Upper lobe of left lung (tissue), 4 donors: ENCODE measurements around the gene ARAP1.
A peak's percentile ranks its signal among the peaks of the same experiment; 100 is the strongest.

Experiments used
- EP300 ChIP-seq, 4 donors: sonication (generic); formaldehyde crosslinking; IDR thresholded peaks; one replicate each; pipeline ENCODE4 v1.5.1; 2017; ENCODE audit warnings: antibody characterized with exemption in 4 of 4, control low read depth in 2 of 4
- POLR2A ChIP-seq, 4 donors: fragments of 450-650 bp; IDR thresholded peaks; one replicate each; pipeline ENCODE4 v1.5.1; 2016 to 2017; ENCODE audit warnings: antibody characterized with exemption in 4 of 4, mild to moderate bottlenecking in 2 of 4
- POLR2AphosphoS5 ChIP-seq, 2 donors: sonication (generic); formaldehyde crosslinking; IDR thresholded peaks; one replicate each; pipeline ENCODE4 v1.5.1; 2017; ENCODE audit warnings: antibody characterized with exemption in 2 of 2
- TF ChIP-seq, protein P1 (sequence below), 6 experiments: fragments of 450-650 bp in 4 of 6; fragments of 200-600 bp in 2 of 6; sonication (generic) in 2 of 6; IDR thresholded peaks; one replicate each; pipeline ENCODE4 v1.5.1; 2016 to 2019; ENCODE audit warnings: antibody characterized with exemption in 6 of 6

DNA sequence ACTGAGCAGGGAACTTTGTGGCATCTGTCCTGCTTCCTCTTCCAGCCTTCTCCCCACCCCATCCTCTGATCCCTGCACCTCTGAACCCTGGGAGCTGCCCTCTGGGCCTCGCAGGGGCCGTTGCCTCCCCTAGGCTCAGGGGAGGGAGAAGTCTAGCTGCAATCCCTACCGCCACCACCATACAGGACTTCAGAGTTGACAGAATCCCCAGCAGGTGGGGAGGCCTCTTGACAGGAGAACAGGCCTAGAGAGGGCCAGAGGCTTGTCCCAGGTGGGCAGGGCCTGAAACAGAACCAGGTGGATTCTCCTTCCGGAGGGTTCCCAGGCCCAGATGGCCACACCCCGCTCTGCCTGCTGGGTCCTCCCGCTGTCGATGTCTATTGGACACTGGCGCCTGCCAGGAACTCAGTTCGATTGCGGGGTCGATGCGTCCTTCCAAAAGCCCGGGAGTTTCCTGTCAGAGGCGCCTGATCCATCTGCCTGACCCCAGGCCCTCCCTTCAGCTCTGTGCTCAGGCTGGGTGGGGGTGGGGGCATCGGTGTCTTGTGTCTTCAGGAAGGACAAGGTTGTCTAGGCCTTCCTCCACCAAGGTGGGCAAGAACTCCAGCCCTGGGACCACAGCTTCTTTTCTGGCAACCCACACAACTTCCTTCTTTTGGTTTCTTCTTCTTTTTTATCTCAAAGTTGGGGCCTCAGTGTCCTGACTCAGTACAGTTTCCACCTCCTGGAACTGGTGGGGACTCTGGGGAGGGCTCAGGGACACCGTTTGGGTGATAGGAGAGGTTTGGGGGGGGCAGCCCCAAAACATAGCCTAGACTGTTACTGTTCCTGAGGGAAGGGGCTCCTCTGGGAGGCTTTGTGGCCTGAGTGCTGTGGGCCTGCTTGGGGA lies 35.3 kb upstream of the ARAP1 start:
- TF ChIP-seq POLR2A (IDR thresholded peaks at IDR 0.05) (no peak), EP300 (IDR thresholded peaks at IDR 0.05) (no peak), POLR2AphosphoS5 (IDR thresholded peaks at IDR 0.05) (no peak)
- TF ChIP-seq, protein P1, sequence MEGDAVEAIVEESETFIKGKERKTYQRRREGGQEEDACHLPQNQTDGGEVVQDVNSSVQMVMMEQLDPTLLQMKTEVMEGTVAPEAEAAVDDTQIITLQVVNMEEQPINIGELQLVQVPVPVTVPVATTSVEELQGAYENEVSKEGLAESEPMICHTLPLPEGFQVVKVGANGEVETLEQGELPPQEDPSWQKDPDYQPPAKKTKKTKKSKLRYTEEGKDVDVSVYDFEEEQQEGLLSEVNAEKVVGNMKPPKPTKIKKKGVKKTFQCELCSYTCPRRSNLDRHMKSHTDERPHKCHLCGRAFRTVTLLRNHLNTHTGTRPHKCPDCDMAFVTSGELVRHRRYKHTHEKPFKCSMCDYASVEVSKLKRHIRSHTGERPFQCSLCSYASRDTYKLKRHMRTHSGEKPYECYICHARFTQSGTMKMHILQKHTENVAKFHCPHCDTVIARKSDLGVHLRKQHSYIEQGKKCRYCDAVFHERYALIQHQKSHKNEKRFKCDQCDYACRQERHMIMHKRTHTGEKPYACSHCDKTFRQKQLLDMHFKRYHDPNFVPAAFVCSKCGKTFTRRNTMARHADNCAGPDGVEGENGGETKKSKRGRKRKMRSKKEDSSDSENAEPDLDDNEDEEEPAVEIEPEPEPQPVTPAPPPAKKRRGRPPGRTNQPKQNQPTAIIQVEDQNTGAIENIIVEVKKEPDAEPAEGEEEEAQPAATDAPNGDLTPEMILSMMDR (IDR thresholded peaks at IDR 0.05) = peak in 3 of 6 experiments; percentile 20 to 36 (median 35)
